ENCODE data around the gene SIN3A.
"Not testable (repeated sequence)": the region's sequence is repeated elsewhere in the genome, so short reads cannot be mapped to it uniquely, and the experiment has no call there.

The SIN3A gene

GRCh38 chr15:75332093-75332492 lies 119.4 kb downstream of the SIN3A start:
- not testable (repeated sequence) for DNase-seq

- DNase-seq, result no peak
Observed at GRCh38 chr15:75329571-75329970, 121.9 kb downstream of the SIN3A start.

- DNase-seq, result no peak
Observed at GRCh38 chr15:75328493-75329314, 122.8 kb downstream of the SIN3A start.

- no peak for DNase-seq
Observed at GRCh38 chr15:75327491-75327890, 124.0 kb downstream of the SIN3A start.

- no peak for DNase-seq
Observed at GRCh38 chr15:75327005-75327404, 124.5 kb downstream of the SIN3A start.

- no peak for DNase-seq
Observed at GRCh38 chr15:75325922-75326321, 125.6 kb downstream of the SIN3A start.

GRCh38 chr15:75321711-75322110 lies 129.8 kb downstream of the SIN3A start:
- DNase-seq, result no peak

All from KG1 (cell line).